H1 (cell line): ENCODE results near the gene VGF. TPM values are rescaled to one million over a fixed set of nuclear protein-coding genes. Genes with fewer than 3 reads are reported as not detected.
A peak's percentile ranks its signal among the peaks of the same experiment; 100 is the strongest.

Experiments
- CTCF ChIA-PET: fragments of 300-600 bp; sonication (Branson Sonifier 250); formaldehyde crosslinking; loops from one replicate; lab custom pipeline; 2021; ENCODE audit not compliant: partially characterized antibody; lab: Charles Lee
- POLR2A ChIA-PET: fragments of 300-600 bp; sonication (Branson Sonifier 250); formaldehyde crosslinking; loops from one replicate; lab custom pipeline; 2021; ENCODE audit warnings: inconsistent platforms; ENCODE audit not compliant: partially characterized antibody; lab: Charles Lee
- DNase-seq, 2 experiments: peaks; one replicate each; pipeline versions ENCODE4 v3.0.0 to v3.0.0-alpha.2; 2010 to 2022; ENCODE audit warnings: low spot score in 2 of 2, low read depth in 1 of 2, mixed read lengths in 1 of 2
- FAIRE-seq: peaks from 2 replicates; lab custom pipeline; 2011; peaks lifted over from hg19 to GRCh38; lab: Jason Lieb, UNC
- H2AFZ ChIP-seq: 2 replicates; pipeline ENCODE4 v1.8.1; 2012; ENCODE audit warnings: low read length, inconsistent platforms
- H2AK5ac ChIP-seq: 2 replicates; pipeline ENCODE4 v1.6.1; 2013; ENCODE audit warnings: low read depth, low read length
- H2BK120ac ChIP-seq: replicated peaks from 2 replicates; pipeline ENCODE3; 2013; ENCODE audit warnings: low read depth, low read length, inconsistent platforms
- H2BK12ac ChIP-seq: 2 replicates; pipeline ENCODE4 v1.6.1; 2013; ENCODE audit warnings: low read depth, low read length
- H2BK15ac ChIP-seq: 2 replicates; pipeline ENCODE4 v1.6.1; 2013; ENCODE audit warnings: low read length
- H2BK20ac ChIP-seq: 2 replicates; pipeline ENCODE4 v1.6.1; 2013; ENCODE audit warnings: low read length
- H2BK5ac ChIP-seq: 2 replicates; pipeline ENCODE4 v1.6.1; 2013; ENCODE audit warnings: low read depth, low read length
- H3K14ac ChIP-seq: 2 replicates; pipeline ENCODE4 v1.6.1; 2013; ENCODE audit warnings: inconsistent platforms; ENCODE audit not compliant: insufficient read length
- H3K18ac ChIP-seq: 2 replicates; pipeline ENCODE4 v1.6.1; 2013; ENCODE audit warnings: low read length; ENCODE audit errors: extremely low read depth
- H3K23ac ChIP-seq: 2 replicates; pipeline ENCODE4 v1.6.1; 2013; ENCODE audit warnings: inconsistent platforms; ENCODE audit not compliant: insufficient read length
- H3K23me2 ChIP-seq: 2 replicates; pipeline ENCODE4 v1.6.1; 2013; ENCODE audit warnings: low read depth, low read length
- H3K27ac ChIP-seq: 2 replicates; pipeline ENCODE4 v1.6.1; 2011; ENCODE audit warnings: low read depth, low read length, inconsistent platforms
- H3K27me3 ChIP-seq, 4 experiments: replicated peaks in 1 of 4; 1 replicate in 1 of 4; 2 replicates in 3 of 4; pipeline versions ENCODE4 v1.6.1 to v1.8.1; 2011 to 2013; ENCODE audit warnings: low read length in 3 of 4, mild to moderate bottlenecking in 3 of 4, inconsistent platforms in 2 of 4, mixed read lengths in 2 of 4, moderate library complexity in 1 of 4; ENCODE audit not compliant: control insufficient read depth in 3 of 4, insufficient read depth in 3 of 4; ENCODE audit errors: extremely low read depth in 1 of 4
- H3K36me3 ChIP-seq, 4 experiments: 2 replicates each; pipeline versions ENCODE4 v1.6.1 to v1.8.1; 2011 to 2013; ENCODE audit warnings: mild to moderate bottlenecking in 4 of 4, low read length in 3 of 4, moderate library complexity in 2 of 4, control low read depth in 1 of 4, inconsistent platforms in 1 of 4; ENCODE audit not compliant: insufficient read depth in 4 of 4, control insufficient read depth in 2 of 4
- H3K4ac ChIP-seq: replicated peaks from 2 replicates; pipeline ENCODE3; 2013; ENCODE audit warnings: low read length, low read depth, mixed read lengths, inconsistent platforms; ENCODE audit not compliant: insufficient read length
- H3K4me1 ChIP-seq, 4 experiments: replicated peaks in 1 of 4; 1 replicate in 1 of 4; 2 replicates in 3 of 4; pipeline versions ENCODE4 v1.6.1 to v1.8.1; 2011 to 2013; ENCODE audit warnings: low read length in 3 of 4, inconsistent platforms in 2 of 4, mixed read lengths in 1 of 4; ENCODE audit not compliant: insufficient read depth in 4 of 4, control insufficient read depth in 3 of 4
- H3K4me2 ChIP-seq, 2 experiments: 2 replicates each; pipeline versions ENCODE4 v1.6.1 to v1.8.1; 2011 to 2013; ENCODE audit warnings: low read depth in 2 of 2, low read length in 2 of 2, control low read depth in 1 of 2, inconsistent platforms in 1 of 2, mild to moderate bottlenecking in 1 of 2; ENCODE audit not compliant: insufficient read depth in 1 of 2
- H3K4me3 ChIP-seq, 4 experiments: fragments of 200-600, 300-600 bp in 1 of 4; sonication (generic), shearing (Covaris generic), sonication (Bioruptor Twin) in 1 of 4; 2 replicates each; pipeline versions ENCODE4 v1.5.1 to v1.8.1; 2011 to 2016; ENCODE audit warnings: low read length in 4 of 4, low read depth in 3 of 4, control low read depth in 2 of 4, inconsistent platforms in 2 of 4, mild to moderate bottlenecking in 2 of 4, mixed read lengths in 1 of 4, moderate library complexity in 1 of 4; ENCODE audit not compliant: insufficient read depth in 2 of 4; ENCODE audit errors: extremely low read depth in 1 of 4
- H3K56ac ChIP-seq: replicated peaks from 2 replicates; pipeline ENCODE3; 2013; ENCODE audit warnings: low read depth, mild to moderate bottlenecking, mixed read lengths, low read length, inconsistent platforms; ENCODE audit not compliant: insufficient read length
- H3K79me1 ChIP-seq: 2 replicates; pipeline ENCODE4 v1.6.1; 2013; ENCODE audit warnings: low read depth, low read length, control low read depth
- H3K79me2 ChIP-seq, 2 experiments: 2 replicates each; pipeline versions ENCODE4 v1.6.1 to v1.8.1; 2012 to 2013; ENCODE audit warnings: low read length in 2 of 2, mild to moderate bottlenecking in 2 of 2, inconsistent platforms in 1 of 2; ENCODE audit not compliant: insufficient read depth in 2 of 2, control insufficient read depth in 1 of 2
- H3K9ac ChIP-seq, 4 experiments: replicated peaks in 1 of 4; 1 replicate in 1 of 4; 2 replicates in 3 of 4; pipeline versions ENCODE4 v1.6.1 to v1.8.1; 2011 to 2013; ENCODE audit warnings: low read depth in 3 of 4, low read length in 3 of 4, control low read depth in 2 of 4, mild to moderate bottlenecking in 2 of 4, moderate library complexity in 2 of 4, inconsistent platforms in 1 of 4; ENCODE audit errors: extremely low read depth in 1 of 4
- H3K9me3 ChIP-seq, 2 experiments: 2 replicates each; pipeline versions ENCODE4 v1.6.1 to v1.8.1; 2012 to 2013; ENCODE audit warnings: mild to moderate bottlenecking in 2 of 2, moderate library complexity in 2 of 2, control low read depth in 1 of 2, inconsistent platforms in 1 of 2, low read depth in 1 of 2, low read length in 1 of 2, mixed read lengths in 1 of 2; ENCODE audit not compliant: insufficient read depth in 2 of 2
- H4K20me1 ChIP-seq, 2 experiments: replicated peaks in 1 of 2; 2 replicates each; pipeline versions ENCODE3 to v1.8.1; 2011 to 2013; ENCODE audit warnings: inconsistent platforms in 2 of 2, low read length in 2 of 2, mild to moderate bottlenecking in 1 of 2; ENCODE audit not compliant: insufficient read depth in 2 of 2, control insufficient read depth in 1 of 2
- H4K5ac ChIP-seq: 2 replicates; pipeline ENCODE4 v1.6.1; 2013; ENCODE audit warnings: low read length, low read depth, mixed read lengths, inconsistent platforms; ENCODE audit not compliant: insufficient read length
- H4K8ac ChIP-seq: 2 replicates; pipeline ENCODE4 v1.8.0; 2013; ENCODE audit warnings: mild to moderate bottlenecking, moderate library complexity, low read length, inconsistent platforms; ENCODE audit not compliant: insufficient read depth; ENCODE audit errors: extremely low read depth
- H4K91ac ChIP-seq: replicated peaks from 2 replicates; pipeline ENCODE3; 2013; ENCODE audit warnings: low read length, mixed read lengths, inconsistent platforms; ENCODE audit not compliant: insufficient read length
- CBX5 ChIP-seq: fragments of 300-800, 300-1000 bp; sonication (generic); IDR thresholded peaks from 2 replicates; pipeline ENCODE4 v1.7.1; 2016; ENCODE audit warnings: antibody characterized with exemption, low read length, low read depth
- CHD2 ChIP-seq: IDR thresholded peaks from 2 replicates; pipeline ENCODE4 v1.6.1; 2012; ENCODE audit warnings: low read length, improper control_type of control experiment
- CTBP2 ChIP-seq: IDR thresholded peaks from 2 replicates; pipeline ENCODE4 v1.7.0; 2011; ENCODE audit warnings: borderline replicate concordance, mild to moderate bottlenecking, moderate library complexity, mixed read lengths, low read length; ENCODE audit not compliant: insufficient read depth, insufficient read length
- EZH2 ChIP-seq: fragments of 200-600 bp; sonication (generic); IDR thresholded peaks from 2 replicates; pipeline ENCODE4 v1.7.1; 2012; ENCODE audit warnings: low read depth, mild to moderate bottlenecking, moderate library complexity, low read length, inconsistent platforms; ENCODE audit not compliant: severe bottlenecking
- KDM4A ChIP-seq: IDR thresholded peaks from one replicate; pipeline ENCODE4 v1.7.1; 2012; ENCODE audit warnings: low read depth, mild to moderate bottlenecking, moderate library complexity, low read length, inconsistent platforms; ENCODE audit not compliant: severe bottlenecking
- MAX ChIP-seq: IDR thresholded peaks from 2 replicates; pipeline ENCODE4 v1.6.1; 2012; ENCODE audit warnings: inconsistent platforms
- NANOG ChIP-seq: IDR thresholded peaks from 2 replicates; pipeline ENCODE4 v1.6.1; 2011; ENCODE audit warnings: low read length, low read depth, mild to moderate bottlenecking, inconsistent platforms; ENCODE audit not compliant: insufficient read depth, poor library complexity, severe bottlenecking
- RFX5 ChIP-seq: IDR thresholded peaks from 2 replicates; pipeline ENCODE4 v1.6.1; 2011; ENCODE audit warnings: low read depth, low read length, improper control_type of control experiment, borderline replicate concordance
- SIN3A ChIP-seq, 2 experiments: IDR thresholded peaks in 1 of 2; conservative IDR thresholded peaks in 1 of 2; 2 replicates each; pipeline ENCODE4 v1.6.1; 2011 to 2012; ENCODE audit warnings: low read length in 2 of 2, improper control_type of control experiment in 1 of 2, low read depth in 1 of 2, mild to moderate bottlenecking in 1 of 2
- SP1 ChIP-seq: IDR thresholded peaks from 2 replicates; pipeline ENCODE4 v1.6.1; 2011; ENCODE audit warnings: low read depth, low read length
- SUZ12 ChIP-seq: fragments of 200-600 bp; sonication (generic); IDR thresholded peaks from 2 replicates; pipeline ENCODE4 v1.6.1; 2012; ENCODE audit warnings: mild to moderate bottlenecking, inconsistent platforms, low read length, moderate library complexity, mixed read lengths
- TAF1 ChIP-seq: IDR thresholded peaks from 2 replicates; pipeline ENCODE4 v1.6.1; 2011; ENCODE audit warnings: mild to moderate bottlenecking, low read depth, low read length
- WGBS, 2 experiments: shearing (Covaris generic) in 1 of 2; methylation state at CpG; one replicate each; pipeline versions ENCODE4 v1.1.6 to v1.1.7; 2013 to 2015; ENCODE audit warnings: low lambda C conversion rate in 2 of 2, mixed read lengths in 2 of 2, inconsistent platforms in 1 of 2, low coverage in 1 of 2, missing lambda C conversion rate in 1 of 2; ENCODE audit not compliant: insufficient replicate concordance in 2 of 2, insufficient coverage in 1 of 2, insufficient read length in 1 of 2; ENCODE audit errors: extremely low coverage in 1 of 2, missing lambda C conversion rate in 1 of 2; 5-methylcytosine and 5-hydroxymethylcytosine counted together
- polyA plus RNA-seq, 7 experiments: library from polyadenylated mRNA; depleted of rRNA in 3 of 7; stranded (reverse) in 5 of 7; unstranded in 2 of 7; fragments of >200 nt in 5 of 7; fragments of 200-250 nt in 2 of 7; gene quantifications; 1 replicate in 5 of 7; 2 replicates in 1 of 7; 4 replicates in 1 of 7; pipeline versions ENCODE4 v1.2.1 to v1.2.3, GENCODE V29; 2011 to 2013; ENCODE audit warnings: missing spikeins in 2 of 7, mixed read lengths in 2 of 7
- total RNA-seq: library from RNA; stranded (reverse); fragmentation: NEBNext Ultra II Directional; extraction: Animal tissue kit (Norgen Biotek cat#: 25700); gene quantifications from 2 replicates; pipeline ENCODE4 v1.2.1, GENCODE V29; 2021

The VGF gene
- total and polyA plus RNA-seq, 2 of the 8 experiments (the other 6 are each of a cell fraction or from before 2014, with no cell fraction given) = 1.6 to 7.0 TPM

- peak; percentile 48 for FAIRE-seq
- TF ChIP-seq TAF1 (peak; percentile 47; the same call in 1 of the 2 replicates), EZH2 (no peak), NANOG (no peak), MAX (no peak), SP1 (peak; percentile 83; the same call in 1 of the 2 replicates), SUZ12 (no peak), RFX5 (no peak), CTBP2 (no peak), CHD2 (no peak), CBX5 (no peak), KDM4A (peak; percentile 17), SIN3A (conservative IDR thresholded peaks at IDR 0.05 in 1 of 2, IDR thresholded peaks at IDR 0.05 in 1 of 2; ENCODE audit: low read depth in 1 of 2, low read length in 2 of 2) (no peak)
Measured at GRCh38 chr7:101173752-101174244, 8.4 kb upstream of the VGF start.

More at GRCh38 chr7:101173752-101174244, 8.4 kb upstream of the VGF start:
- Histone ChIP-seq H2AK5ac (no peak overlapping the region), H4K8ac (no peak overlapping the region), H4K20me1 (peaks cover 0 to 9% of the 10 kb centered on the region in 2 experiments), H4K5ac (no peak overlapping the region), H3K79me1 (no peaks in the 10 kb centered on the region), H3K4ac (no peak overlapping the region), H3K27ac (no peak overlapping the region), H3K27me3 (peaks cover 64 to 99% (median 91%) of the 10 kb centered on the region in 4 experiments), H3K9me3 (no peaks in the 10 kb centered on the region), H3K18ac (peak overlapping the region; percentile 48; the same call in 1 of the 2 replicates), H3K4me2 (peak overlapping the region; percentile 44 to 95), H3K14ac (no peak overlapping the region), H3K4me3 (peak overlapping the region; percentile 31 to 68 (median 51); a peak in 7 of 8 replicates), H3K36me3 (no peaks in the 10 kb centered on the region), H2BK5ac (no peak overlapping the region), H2BK20ac (no peak overlapping the region), H2BK120ac (no peak overlapping the region), H3K79me2 (no peaks in the 10 kb centered on the region), H2AFZ (no peak overlapping the region), H4K91ac (no peak overlapping the region), H3K23me2 (peaks cover 19% of the 10 kb centered on the region), H3K23ac (no peak overlapping the region), H3K9ac (no peak overlapping the region), H3K4me1 (peaks cover 6 to 48% (median 34%) of the 10 kb centered on the region in 4 experiments), H3K56ac (no peak overlapping the region), H2BK15ac (no peak overlapping the region), H2BK12ac (no peak overlapping the region)
- DNase-seq = peak in 1 of 2 experiments; percentile 98
- ChIA-PET POLR2A (interaction anchor here (0.6 to 2.3 kb wide), 17 partner anchors 8 to 284 kb away, joined by 3 to 8 read pairs (median 4); partner anchors contain the start of genes AP1S1, SERPINE1, TRIM56 and UFSP1), CTCF (interaction anchor here (0.6 to 6.0 kb wide), 22 partner anchors 9 to 271 kb away, joined by 3 to 90 read pairs (median 4); partner anchors contain the start of genes CLDN15 and FIS1)
- WGBS, 2 experiments = 9% methylated on average over 12 of the region's 16 CpGs; no CpG with 5 or more reads in 1 of the 2 experiments
